Measurements from ENCODE around the gene SEC22C. TPM values are rescaled to one million over a fixed set of nuclear protein-coding genes. Genes with fewer than 3 reads are reported as not detected.

The SEC22C gene
- total RNA-seq, 4 donors from 2014 or later, result 52.7 to 62.7 (median 57.9) TPM

GRCh38 chr3:42610976-42611375 is 29.2 kb upstream of the SEC22C start:
- peaks cover 0 to 11% (median 0%) of the 10 kb centered on the region in 4 donors for H3K36me3 ChIP-seq
- H3K9me3 ChIP-seq, result no peaks in the 10 kb centered on the region
- TF ChIP-seq EP300 (IDR thresholded peaks at IDR 0.05), result no peak
- no peak for TF ChIP-seq CTCF (IDR thresholded peaks at IDR 0.05)
- no peaks in the 10 kb centered on the region for H3K27me3 ChIP-seq
- peaks cover 50 to 89% (median 73%) of the 10 kb centered on the region in 4 donors for H3K4me1 ChIP-seq
- H3K4me3 ChIP-seq, result no peak overlapping the region
- H3K27ac ChIP-seq (replicated peaks in 1 of 4), result peak overlapping the region; percentile 49 to 67 (median 62)
- intact Hi-C loops (cut with DNase I), result no loop called here
- WGBS, result 88% methylated on average over 1 of the region's 1 CpG
- no peak for DNase-seq (ENCODE audit: extremely low spot score)

DNA sequence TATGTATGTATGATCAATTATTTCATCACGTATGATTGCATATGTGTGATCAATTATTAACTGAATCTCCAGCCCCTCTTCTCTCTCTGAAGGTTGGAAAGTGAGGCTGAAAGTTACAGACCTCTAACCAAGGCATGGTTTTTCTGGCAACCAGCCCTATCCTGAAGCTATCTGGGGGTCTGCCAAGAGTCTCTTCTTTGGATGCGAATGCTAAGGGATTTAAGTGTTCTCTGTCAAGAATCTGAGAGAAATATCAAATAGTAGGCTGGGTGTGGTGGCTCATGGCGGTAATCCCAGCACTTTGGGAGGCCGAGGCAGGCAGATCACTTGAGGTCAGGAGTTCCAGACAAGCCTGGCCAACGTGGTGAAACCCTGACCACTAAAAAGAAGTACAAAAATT is 26.8 kb upstream of the SEC22C start:
- H3K27ac ChIP-seq (replicated peaks in 1 of 4), result peak overlapping the region; percentile 41 to 66 (median 60)
- no peak overlapping the region for H3K4me3 ChIP-seq
- peaks cover 0 to 7% (median 3%) of the 10 kb centered on the region in 4 donors for H3K9me3 ChIP-seq
- no peaks in the 10 kb centered on the region for H3K27me3 ChIP-seq
- H3K4me1 ChIP-seq, result peaks cover 48 to 82% (median 73%) of the 10 kb centered on the region in 4 donors
- H3K36me3 ChIP-seq, result peaks cover 0 to 11% (median 1%) of the 10 kb centered on the region in 4 donors
- WGBS, result 16% methylated on average over 5 of the region's 5 CpGs
- intact Hi-C loops (cut with DNase I), result no loop called here
- DNase-seq (ENCODE audit: extremely low spot score), result peak; percentile 92
- TF ChIP-seq POLR2AphosphoS5 (IDR thresholded peaks at IDR 0.05) (peak in 1 of 2 donors; percentile 19), EP300 (IDR thresholded peaks at IDR 0.05) (no peak)

DNA sequence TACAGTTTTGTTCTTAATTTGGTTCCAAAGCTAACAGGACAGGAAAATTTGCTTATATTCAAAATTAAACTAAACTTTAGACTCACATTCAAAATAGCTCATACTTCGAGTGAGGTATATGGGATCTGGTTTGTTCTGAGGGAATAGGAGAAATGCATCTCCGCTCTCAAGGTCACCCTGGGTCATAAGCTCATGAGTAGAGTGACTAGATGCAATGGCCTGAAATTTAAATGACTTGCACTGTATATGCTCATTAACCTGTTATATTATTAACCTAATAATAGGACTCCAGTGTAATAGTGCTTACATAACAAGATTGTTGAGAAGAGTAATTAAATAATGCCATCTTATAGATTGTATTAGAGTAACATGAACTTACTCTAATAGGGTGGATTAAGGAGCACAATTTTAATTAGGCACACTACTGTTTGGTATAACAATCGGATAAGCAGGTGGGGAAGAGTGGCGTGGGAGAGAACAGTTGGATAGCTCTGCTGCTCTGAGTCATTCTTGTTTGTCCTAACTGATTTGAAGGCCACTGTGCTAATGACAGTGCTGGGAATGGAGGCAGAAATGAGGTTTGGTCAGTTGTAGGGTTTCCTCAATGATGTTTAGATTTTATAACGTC is 23.9 kb upstream of the SEC22C start:
- 60% methylated on average over 5 of the region's 5 CpGs for WGBS
- no peak for TF ChIP-seq POLR2A (IDR thresholded peaks at IDR 0.05; ENCODE audit: low read depth)
- no peak for TF ChIP-seq CTCF (IDR thresholded peaks at IDR 0.05)
- no peak for TF ChIP-seq EP300 (IDR thresholded peaks at IDR 0.05)
- no peak for TF ChIP-seq POLR2AphosphoS5 (IDR thresholded peaks at IDR 0.05)
- no peak for DNase-seq (ENCODE audit: extremely low spot score)
- Histone ChIP-seq H3K27ac (replicated peaks in 1 of 4) (peak overlapping the region in 3 of 4 donors; percentile 16 to 44 (median 36)), H3K27me3 (no peaks in the 10 kb centered on the region), H3K9me3 (peaks cover 0 to 7% (median 3%) of the 10 kb centered on the region in 4 donors), H3K4me3 (no peak overlapping the region), H3K4me1 (peaks cover 39 to 74% (median 66%) of the 10 kb centered on the region in 4 donors), H3K36me3 (peaks cover 0 to 11% (median 1%) of the 10 kb centered on the region in 4 donors)
- intact Hi-C loops (cut with DNase I), result no loop called here

DNA sequence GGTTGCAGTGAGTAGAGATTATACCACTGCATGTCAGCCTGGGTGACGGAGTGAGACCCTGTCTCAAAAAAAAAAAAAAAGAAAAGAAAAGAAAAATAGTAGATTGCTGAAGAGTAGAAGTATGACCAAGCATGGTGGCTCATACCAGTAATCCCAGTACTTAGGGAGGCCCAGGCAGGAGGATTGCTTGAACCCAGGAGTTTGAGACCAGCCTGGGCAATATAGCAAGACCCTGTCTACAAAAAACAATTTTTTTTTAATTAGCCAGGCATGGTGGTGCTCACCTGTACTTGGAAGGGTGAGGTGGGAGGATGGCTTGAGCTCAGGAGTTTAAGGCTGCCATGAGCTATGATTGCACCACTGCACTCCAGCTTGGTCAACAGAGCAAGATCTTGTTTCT is 21.2 kb upstream of the SEC22C start:
- no peak for DNase-seq (ENCODE audit: extremely low spot score)
- intact Hi-C loops (cut with DNase I), result loop anchor here (5.0 kb wide), 2 partner anchors 49 to 144 kb away; partner anchors contain the start of gene ZBTB47
- Histone ChIP-seq H3K36me3 (peaks cover 0 to 4% (median 1%) of the 10 kb centered on the region in 4 donors), H3K4me3 (no peak overlapping the region), H3K27ac (replicated peaks in 1 of 4) (peak overlapping the region in 3 of 4 donors; percentile 15 to 99 (median 97)), H3K9me3 (peaks cover 0 to 7% (median 3%) of the 10 kb centered on the region in 4 donors), H3K27me3 (no peaks in the 10 kb centered on the region), H3K4me1 (peaks cover 28 to 55% (median 51%) of the 10 kb centered on the region in 4 donors)
- 100% methylated on average over 1 of the region's 1 CpG for WGBS
- no peak for TF ChIP-seq CTCF (IDR thresholded peaks at IDR 0.05)
- TF ChIP-seq EP300 (IDR thresholded peaks at IDR 0.05), result no peak
- TF ChIP-seq POLR2AphosphoS5 (IDR thresholded peaks at IDR 0.05), result no peak
- TF ChIP-seq POLR2A (IDR thresholded peaks at IDR 0.05; ENCODE audit: low read depth), result no peak

DNA sequence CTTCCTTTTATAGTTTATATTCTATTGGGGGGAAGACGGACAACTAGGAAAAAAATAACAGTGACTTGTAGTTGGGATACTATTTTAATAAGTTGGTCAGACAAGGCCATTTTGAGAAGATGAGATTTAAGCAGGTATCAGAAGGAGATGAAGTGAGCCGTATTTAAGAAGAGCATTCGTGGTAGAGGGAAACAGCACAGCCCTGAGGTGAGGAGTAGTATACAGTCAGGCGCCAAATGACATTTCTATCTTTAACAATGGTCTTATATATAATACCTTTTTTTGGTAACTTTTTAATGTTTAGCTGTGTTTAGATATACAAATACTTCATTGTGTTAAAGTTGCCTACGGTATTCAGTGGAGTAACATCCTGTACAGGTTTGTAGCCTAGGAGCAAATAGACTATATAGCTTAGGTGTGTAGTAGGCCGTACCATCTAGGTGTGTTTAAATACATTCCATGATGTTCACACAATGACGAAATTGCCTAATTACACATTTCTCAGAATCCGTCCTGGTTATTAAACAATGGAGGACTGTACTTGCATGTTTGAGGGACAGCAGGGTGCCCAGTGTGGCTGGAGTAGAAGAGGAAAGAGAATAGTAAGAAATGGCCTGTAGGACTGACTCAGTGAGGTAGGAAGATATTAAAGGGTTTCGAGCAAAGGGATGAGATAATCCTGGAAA is 20.3 kb upstream of the SEC22C start:
- DNase-seq (ENCODE audit: extremely low spot score), result no peak
- Histone ChIP-seq H3K4me3 (peak overlapping the region; percentile 85 to 99 (median 90)), H3K36me3 (peaks cover 0 to 3% (median 1%) of the 10 kb centered on the region in 4 donors), H3K4me1 (peaks cover 28 to 50% (median 48%) of the 10 kb centered on the region in 4 donors), H3K27me3 (no peaks in the 10 kb centered on the region), H3K9me3 (peaks cover 0 to 7% (median 3%) of the 10 kb centered on the region in 4 donors), H3K27ac (replicated peaks in 1 of 4) (peak overlapping the region; percentile 96 to 99 (median 98))
- intact Hi-C loops (cut with DNase I), result loop anchor here (5.0 kb wide), 2 partner anchors 50 to 145 kb away; partner anchors contain the start of gene ZBTB47
- no peak for TF ChIP-seq CTCF (IDR thresholded peaks at IDR 0.05)
- no peak for TF ChIP-seq EP300 (IDR thresholded peaks at IDR 0.05)
- no peak for TF ChIP-seq POLR2A (IDR thresholded peaks at IDR 0.05; ENCODE audit: low read depth)
- 54% methylated on average over 9 of the region's 9 CpGs for WGBS

Data from esophagus muscularis mucosa (tissue), 4 donors.